ENCODE measurements around the gene VIT.
"Not testable (repeated sequence)": the region's sequence is repeated elsewhere in the genome, so short reads cannot be mapped to it uniquely, and the experiment has no call there.

The VIT gene

GRCh38 chr2:36811071-36811470, 114.6 kb downstream of the VIT start:
- DNase-seq = no peak

GRCh38 chr2:36812196-36812595, 115.7 kb downstream of the VIT start:
- DNase-seq = no peak

- no peak for DNase-seq
Observed at GRCh38 chr2:36818542-36818941, 122.0 kb downstream of the VIT start.

- DNase-seq = no peak
Observed at GRCh38 chr2:36819095-36819711, 122.7 kb downstream of the VIT start.

DNA sequence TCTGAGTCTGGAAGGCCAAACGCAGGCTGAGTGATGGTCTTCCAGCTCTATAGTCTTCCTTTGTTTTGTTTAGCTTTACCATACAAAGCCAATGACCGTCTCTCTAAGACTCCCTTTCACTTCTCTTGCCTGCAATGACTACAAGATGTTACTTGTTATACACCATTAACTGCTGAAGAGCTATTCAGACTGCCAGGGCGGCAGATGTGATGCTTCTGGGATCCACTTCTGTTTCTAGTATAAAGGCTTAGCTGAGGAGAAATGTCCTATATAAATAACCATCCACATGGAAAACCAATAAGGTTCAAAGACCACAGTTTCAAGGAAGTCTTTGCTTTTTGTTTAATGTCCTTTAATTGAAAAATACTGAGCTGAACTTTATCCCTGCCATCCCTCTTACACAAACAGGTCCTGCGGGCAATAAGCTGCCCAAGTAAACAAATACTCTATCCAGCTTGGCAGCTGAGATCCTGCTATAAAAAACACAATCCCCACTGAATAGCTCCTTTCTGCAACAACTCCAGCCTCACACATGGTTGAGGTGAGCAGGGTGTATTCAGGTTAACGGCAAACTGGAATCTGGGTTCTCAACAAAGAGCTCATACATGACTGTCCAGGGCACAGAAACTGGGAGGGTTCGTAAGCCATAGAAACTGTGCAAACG, 124.6 kb downstream of the VIT start:
- no peak for DNase-seq

- DNase-seq = no peak
Observed at GRCh38 chr2:36823862-36824261, 127.4 kb downstream of the VIT start.

GRCh38 chr2:36824273-36824672, 127.8 kb downstream of the VIT start:
- DNase-seq = no peak

GRCh38 chr2:36824683-36825082, 128.2 kb downstream of the VIT start:
- not testable (repeated sequence) for DNase-seq

DNA sequence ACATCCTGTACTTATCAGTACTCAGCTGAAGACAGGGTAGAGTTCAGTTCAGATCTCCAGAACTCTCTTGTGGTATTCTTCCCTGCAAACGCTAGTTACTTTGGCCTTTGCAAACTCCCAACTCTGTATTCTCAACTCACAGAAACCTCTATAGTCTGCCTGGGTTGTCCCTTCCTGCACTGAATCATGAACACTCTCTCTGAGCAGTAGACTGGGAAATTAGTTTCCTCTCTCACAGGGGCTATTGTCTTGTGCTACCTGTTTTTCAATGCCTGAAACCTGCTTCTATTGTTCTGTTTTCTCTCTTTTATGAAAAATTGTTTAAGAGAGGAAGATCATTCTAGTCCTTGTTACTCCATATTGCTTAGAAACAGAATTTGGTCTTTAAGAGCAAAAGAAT, 134.7 kb downstream of the VIT start:
- no peak for DNase-seq

DNA sequence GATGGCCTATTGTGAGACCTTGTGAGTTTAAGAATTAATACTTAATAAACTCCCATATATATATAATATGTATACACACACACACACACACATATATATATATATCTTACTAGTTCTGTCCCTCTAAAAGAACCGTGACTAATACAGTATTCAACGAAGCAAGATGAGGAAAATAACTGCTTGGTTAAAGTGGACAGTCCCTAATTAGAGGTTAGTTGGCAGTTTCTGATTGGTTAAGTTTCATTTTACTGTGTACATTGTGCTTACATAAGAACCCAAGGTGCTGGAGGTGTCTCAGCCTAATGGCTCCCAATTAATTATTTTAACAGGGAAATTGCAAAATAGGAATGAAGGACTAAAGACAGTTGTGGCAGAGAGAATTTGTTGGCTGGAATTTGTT, 137.7 kb downstream of the VIT start:
- no peak for DNase-seq

DNA sequence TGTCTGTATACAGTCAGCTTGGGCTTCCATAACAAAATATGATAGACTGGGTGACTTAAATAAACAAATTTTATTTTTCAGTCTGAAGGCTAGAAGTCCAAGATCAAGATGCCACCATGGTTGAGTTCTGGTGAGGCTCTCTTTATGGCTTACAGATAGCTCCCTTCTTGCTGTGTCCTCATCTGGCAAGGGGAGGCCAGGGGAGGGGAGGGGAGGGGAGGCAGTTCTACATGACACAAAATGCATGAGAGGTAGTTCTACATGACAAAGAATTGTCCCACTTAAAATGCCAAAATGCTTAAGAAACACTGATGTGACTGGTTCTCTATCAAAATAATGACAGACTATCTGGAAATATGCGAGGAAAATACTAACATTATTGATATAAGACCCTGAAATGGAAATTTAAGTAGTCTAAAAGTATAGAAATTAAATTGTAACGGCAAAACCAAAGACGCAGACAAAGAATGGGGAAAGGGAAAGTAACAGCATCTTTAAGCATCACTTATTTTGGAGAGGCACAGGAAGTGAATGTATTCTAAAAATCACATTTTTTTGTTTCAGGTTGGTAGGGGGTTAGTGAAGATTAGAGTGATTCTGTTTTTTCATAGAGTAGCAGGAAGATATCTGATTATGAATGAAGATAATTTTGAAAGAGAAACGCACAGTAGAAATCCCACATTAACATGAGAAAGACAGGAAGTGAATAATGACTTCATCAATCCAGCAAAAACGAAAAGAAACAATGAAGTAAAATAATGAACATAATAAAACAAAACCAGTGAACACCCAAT, 138.4 kb downstream of the VIT start:
- no peak for DNase-seq

GRCh38 chr2:36839976-36840617, 143.6 kb downstream of the VIT start:
- no peak for DNase-seq

DNA sequence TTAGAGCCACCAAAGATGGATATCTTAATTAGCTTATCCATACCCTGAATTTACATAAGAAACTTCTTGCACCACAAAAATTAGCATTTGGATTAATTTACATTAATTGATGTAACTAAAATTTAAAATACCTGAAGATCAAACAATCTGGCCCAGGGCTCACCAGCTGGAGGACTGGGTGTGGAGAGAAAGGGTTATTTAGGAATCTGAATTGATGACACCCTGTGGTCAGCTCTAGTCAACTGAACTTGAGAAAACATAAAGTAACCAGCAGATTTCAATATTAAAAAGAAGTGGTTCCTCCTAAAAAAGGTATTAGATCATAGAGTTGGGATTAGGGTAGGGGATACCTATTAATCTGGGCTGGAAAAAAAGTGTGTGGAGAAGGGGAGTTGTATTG, 147.3 kb downstream of the VIT start:
- no peak for DNase-seq

GRCh38 chr2:36849265-36849664, 152.8 kb downstream of the VIT start:
- no peak for DNase-seq

DNA sequence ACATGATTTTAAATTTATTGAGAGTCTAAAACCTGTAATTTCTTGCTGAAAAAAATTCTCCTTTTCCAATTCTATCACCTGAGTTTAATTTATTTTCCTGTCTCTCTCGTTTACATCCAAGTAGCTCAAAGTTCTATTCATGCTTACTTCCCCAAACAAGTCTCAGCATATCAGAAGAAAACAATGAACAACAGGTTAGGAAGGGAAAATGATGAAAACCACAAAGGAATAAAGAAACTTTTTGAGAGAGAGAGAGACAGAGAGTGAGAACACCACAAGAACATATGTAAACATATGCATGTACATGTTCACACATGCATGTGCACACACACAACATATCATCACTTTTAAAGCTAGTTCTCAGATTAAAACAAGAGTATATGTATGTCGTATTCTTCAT, 157.7 kb downstream of the VIT start:
- DNase-seq = no peak

- no peak for DNase-seq
Observed at GRCh38 chr2:36855429-36855828, 158.9 kb downstream of the VIT start.

GRCh38 chr2:36857713-36858112, 161.2 kb downstream of the VIT start:
- no peak for DNase-seq

- no peak for DNase-seq
Observed at GRCh38 chr2:36858551-36859365, 162.3 kb downstream of the VIT start.

DNA sequence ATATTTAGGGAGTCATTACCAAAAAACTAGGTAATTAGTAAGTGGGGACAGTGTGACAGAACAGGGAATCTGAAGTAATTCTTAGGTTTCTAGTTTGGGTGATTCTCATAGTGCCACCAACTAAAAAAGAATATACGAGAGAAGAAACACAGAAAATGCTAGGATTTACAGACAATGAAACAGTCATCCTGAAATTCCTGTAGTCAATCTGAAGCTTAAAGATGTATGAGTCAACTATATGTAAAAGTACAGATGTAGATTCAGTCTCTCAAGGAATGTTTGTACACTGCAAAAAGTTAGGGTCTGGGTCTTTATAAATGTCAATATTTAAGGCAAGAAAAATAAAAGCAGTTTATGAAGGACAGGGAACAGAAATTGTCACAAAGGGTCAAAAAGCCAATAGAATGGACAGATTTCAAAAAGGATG, 162.9 kb downstream of the VIT start:
- no peak for DNase-seq

GRCh38 chr2:36861896-36862295, 165.4 kb downstream of the VIT start:
- no peak for DNase-seq

Data from activated CD4-positive, alpha-beta T cell treated with anti-CD3 and anti-CD28 coated beads, Interleukin-2, amount 50 U/mL, for 1 hour (primary cell).